ENCODE data around the gene PAXIP1. TPM values are rescaled to one million over a fixed set of nuclear protein-coding genes. Genes with fewer than 3 reads are reported as not detected.

PAXIP1 gene, protein sequence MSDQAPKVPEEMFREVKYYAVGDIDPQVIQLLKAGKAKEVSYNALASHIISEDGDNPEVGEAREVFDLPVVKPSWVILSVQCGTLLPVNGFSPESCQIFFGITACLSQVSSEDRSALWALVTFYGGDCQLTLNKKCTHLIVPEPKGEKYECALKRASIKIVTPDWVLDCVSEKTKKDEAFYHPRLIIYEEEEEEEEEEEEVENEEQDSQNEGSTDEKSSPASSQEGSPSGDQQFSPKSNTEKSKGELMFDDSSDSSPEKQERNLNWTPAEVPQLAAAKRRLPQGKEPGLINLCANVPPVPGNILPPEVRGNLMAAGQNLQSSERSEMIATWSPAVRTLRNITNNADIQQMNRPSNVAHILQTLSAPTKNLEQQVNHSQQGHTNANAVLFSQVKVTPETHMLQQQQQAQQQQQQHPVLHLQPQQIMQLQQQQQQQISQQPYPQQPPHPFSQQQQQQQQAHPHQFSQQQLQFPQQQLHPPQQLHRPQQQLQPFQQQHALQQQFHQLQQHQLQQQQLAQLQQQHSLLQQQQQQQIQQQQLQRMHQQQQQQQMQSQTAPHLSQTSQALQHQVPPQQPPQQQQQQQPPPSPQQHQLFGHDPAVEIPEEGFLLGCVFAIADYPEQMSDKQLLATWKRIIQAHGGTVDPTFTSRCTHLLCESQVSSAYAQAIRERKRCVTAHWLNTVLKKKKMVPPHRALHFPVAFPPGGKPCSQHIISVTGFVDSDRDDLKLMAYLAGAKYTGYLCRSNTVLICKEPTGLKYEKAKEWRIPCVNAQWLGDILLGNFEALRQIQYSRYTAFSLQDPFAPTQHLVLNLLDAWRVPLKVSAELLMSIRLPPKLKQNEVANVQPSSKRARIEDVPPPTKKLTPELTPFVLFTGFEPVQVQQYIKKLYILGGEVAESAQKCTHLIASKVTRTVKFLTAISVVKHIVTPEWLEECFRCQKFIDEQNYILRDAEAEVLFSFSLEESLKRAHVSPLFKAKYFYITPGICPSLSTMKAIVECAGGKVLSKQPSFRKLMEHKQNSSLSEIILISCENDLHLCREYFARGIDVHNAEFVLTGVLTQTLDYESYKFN
- 28.1 TPM for polyA plus RNA-seq (2013, experiment 1 of 2)
- 28.6 TPM for polyA plus RNA-seq (2013, experiment 2 of 2)

DNA sequence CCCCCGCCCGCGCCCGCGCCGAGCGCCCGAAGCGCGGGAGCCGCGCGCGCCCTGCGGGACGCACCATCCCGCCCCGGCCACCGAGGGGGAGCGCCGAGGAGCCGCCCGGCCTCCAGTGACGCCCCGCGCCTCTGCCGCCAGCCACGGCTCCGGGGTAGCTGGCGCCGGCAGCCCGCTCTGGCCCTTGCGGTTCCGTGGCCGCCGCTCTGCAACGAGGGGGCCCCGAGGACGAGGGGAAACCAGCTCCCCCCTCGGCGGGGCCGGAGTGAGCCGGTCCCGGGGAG lies at the start of gene PAXIP1:
TSS of gene PAXIP1 (minus strand) at position 33 of the 284 bp plus-strand sequence. CDS start 195 bp downstream, outside the sequence.
- Histone ChIP-seq H2AK5ac (ENCODE audit: low read length) (no peak within 1 kb of the TSS), H4K5ac (ENCODE audit: low read length) (no peak within 1 kb of the TSS), H3K4me1 (ENCODE audit: control insufficient read depth, low read depth, low read length) (no peaks in the 10 kb centered on the region), H3K18ac (ENCODE audit: low read length) (peak within 1 kb of the TSS; percentile 78), H3K36me3 (ENCODE audit: control insufficient read depth, insufficient read depth, low read length) (no peaks in the 10 kb centered on the region), H3K4me3 (ENCODE audit: low read length) (peak within 1 kb of the TSS; percentile 85), H3K56ac (ENCODE audit: low read length) (peak within 1 kb of the TSS; percentile 99), H3K23ac (ENCODE audit: low read length) (peak within 1 kb of the TSS; percentile 57), H3K79me2 (ENCODE audit: control insufficient read depth, insufficient read depth, low read length) (peaks cover 30% of the 10 kb centered on the region), H2BK120ac (ENCODE audit: low read depth, low read length) (no peak within 1 kb of the TSS), H2BK5ac (ENCODE audit: low read length) (peak within 1 kb of the TSS; percentile 65), H3K4ac (ENCODE audit: low read depth, low read length) (peak within 1 kb of the TSS; percentile 83), H2BK15ac (replicated peaks; ENCODE audit: low read depth) (no peak within 1 kb of the TSS), H3K4me2 (ENCODE audit: low read length) (peak within 1 kb of the TSS; percentile 88), H4K8ac (ENCODE audit: low read depth, low read length) (peak within 1 kb of the TSS; percentile 93), H3K27me3 (ENCODE audit: insufficient read depth, low read length, poor library complexity) (no peaks in the 10 kb centered on the region), H3K9ac (ENCODE audit: low read length) (peak within 1 kb of the TSS; percentile 91), H3K27ac (ENCODE audit: low read depth, low read length) (peak within 1 kb of the TSS; percentile 88), H3K79me1 (ENCODE audit: low read length) (peaks cover 16% of the 10 kb centered on the region)
- no peak for DNase-seq
- no CpG with 5 or more reads among the region's 44 CpGs for WGBS (ENCODE audit: extremely low coverage, insufficient coverage, low lambda C conversion rate)

DNA sequence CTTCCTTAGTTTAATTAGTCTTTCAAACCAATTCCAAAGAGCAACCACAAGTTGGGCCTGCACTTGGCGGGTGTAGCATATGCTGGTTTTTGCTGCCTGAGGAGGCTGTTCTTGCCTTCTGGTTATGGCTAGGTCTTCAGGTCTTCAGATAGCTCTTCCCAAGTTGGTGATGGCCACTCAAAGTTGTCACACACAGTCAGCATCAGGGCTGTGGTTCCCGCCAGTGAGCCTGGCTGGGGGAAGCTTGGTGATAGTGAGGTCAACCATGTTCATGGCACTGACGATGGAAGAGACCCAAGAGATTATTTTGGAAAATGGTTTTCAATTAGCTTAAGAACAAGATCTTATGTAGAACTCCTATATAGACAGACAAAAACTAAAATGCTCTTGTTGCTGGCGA lies 48.4 kb upstream of the PAXIP1 start:
- no CpG with 5 or more reads among the region's 4 CpGs for WGBS (ENCODE audit: extremely low coverage, insufficient coverage, low lambda C conversion rate)
- Histone ChIP-seq H3K27me3 (ENCODE audit: insufficient read depth, low read length, poor library complexity) (no peaks in the 10 kb centered on the region), H3K36me3 (ENCODE audit: control insufficient read depth, insufficient read depth, low read length) (no peaks in the 10 kb centered on the region), H2AK5ac (ENCODE audit: low read length) (no peak overlapping the region), H2BK120ac (ENCODE audit: low read depth, low read length) (no peak overlapping the region), H3K79me1 (ENCODE audit: low read length) (no peaks in the 10 kb centered on the region), H2BK5ac (ENCODE audit: low read length) (no peak overlapping the region), H3K23ac (ENCODE audit: low read length) (no peak overlapping the region), H2BK15ac (replicated peaks; ENCODE audit: low read depth) (no peak overlapping the region), H3K27ac (ENCODE audit: low read depth, low read length) (no peak overlapping the region), H3K4me3 (ENCODE audit: low read length) (no peak overlapping the region), H4K8ac (ENCODE audit: low read depth, low read length) (no peak overlapping the region), H3K79me2 (ENCODE audit: control insufficient read depth, insufficient read depth, low read length) (no peaks in the 10 kb centered on the region), H3K18ac (ENCODE audit: low read length) (no peak overlapping the region), H3K4me1 (ENCODE audit: control insufficient read depth, low read depth, low read length) (no peaks in the 10 kb centered on the region), H4K5ac (ENCODE audit: low read length) (no peak overlapping the region), H3K9ac (ENCODE audit: low read length) (no peak overlapping the region), H3K4ac (ENCODE audit: low read depth, low read length) (no peak overlapping the region), H3K4me2 (ENCODE audit: low read length) (no peak overlapping the region), H3K56ac (ENCODE audit: low read length) (no peak overlapping the region)
- no peak for DNase-seq

DNA sequence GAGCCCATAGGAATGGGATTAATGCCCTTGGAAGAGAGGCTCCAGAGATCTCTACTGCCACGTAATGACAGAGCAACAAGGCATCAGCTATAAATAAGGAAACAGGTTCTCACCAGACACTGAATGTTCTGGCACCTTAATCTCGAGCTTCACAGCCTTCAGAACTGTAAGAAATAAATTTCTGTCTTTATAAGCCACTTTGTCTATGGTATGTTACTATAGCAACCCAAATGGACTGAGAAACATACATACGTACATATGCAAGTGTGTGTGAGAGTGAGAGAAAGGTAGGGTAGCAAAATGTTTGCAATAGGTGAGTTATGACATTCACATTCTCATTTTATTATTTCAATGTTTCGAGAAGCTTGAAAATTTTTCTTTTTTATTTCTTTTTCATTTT lies 45.1 kb upstream of the PAXIP1 start:
- no peak overlapping the region for H2BK5ac ChIP-seq (ENCODE audit: low read length)
- no peak overlapping the region for H3K27ac ChIP-seq (ENCODE audit: low read depth, low read length)
- no peak overlapping the region for H3K4ac ChIP-seq (ENCODE audit: low read depth, low read length)
- H3K18ac ChIP-seq (ENCODE audit: low read length) = no peak overlapping the region
- H4K5ac ChIP-seq (ENCODE audit: low read length) = no peak overlapping the region
- H3K36me3 ChIP-seq (ENCODE audit: control insufficient read depth, insufficient read depth, low read length) = no peaks in the 10 kb centered on the region
- H3K9ac ChIP-seq (ENCODE audit: low read length) = no peak overlapping the region
- H2BK15ac ChIP-seq (replicated peaks; ENCODE audit: low read depth) = no peak overlapping the region
- no peak overlapping the region for H4K8ac ChIP-seq (ENCODE audit: low read depth, low read length)
- WGBS (ENCODE audit: extremely low coverage, insufficient coverage, low lambda C conversion rate) = no CpG with 5 or more reads among the region's 4 CpGs
- DNase-seq = no peak
- no peak overlapping the region for H2AK5ac ChIP-seq (ENCODE audit: low read length)
- H3K4me2 ChIP-seq (ENCODE audit: low read length) = no peak overlapping the region
- no peaks in the 10 kb centered on the region for H3K27me3 ChIP-seq (ENCODE audit: insufficient read depth, low read length, poor library complexity)
- no peak overlapping the region for H3K23ac ChIP-seq (ENCODE audit: low read length)
- H2BK120ac ChIP-seq (ENCODE audit: low read depth, low read length) = no peak overlapping the region
- no peaks in the 10 kb centered on the region for H3K4me1 ChIP-seq (ENCODE audit: control insufficient read depth, low read depth, low read length)
- no peak overlapping the region for H3K56ac ChIP-seq (ENCODE audit: low read length)
- no peaks in the 10 kb centered on the region for H3K79me2 ChIP-seq (ENCODE audit: control insufficient read depth, insufficient read depth, low read length)
- no peak overlapping the region for H3K4me3 ChIP-seq (ENCODE audit: low read length)
- no peaks in the 10 kb centered on the region for H3K79me1 ChIP-seq (ENCODE audit: low read length)

DNA sequence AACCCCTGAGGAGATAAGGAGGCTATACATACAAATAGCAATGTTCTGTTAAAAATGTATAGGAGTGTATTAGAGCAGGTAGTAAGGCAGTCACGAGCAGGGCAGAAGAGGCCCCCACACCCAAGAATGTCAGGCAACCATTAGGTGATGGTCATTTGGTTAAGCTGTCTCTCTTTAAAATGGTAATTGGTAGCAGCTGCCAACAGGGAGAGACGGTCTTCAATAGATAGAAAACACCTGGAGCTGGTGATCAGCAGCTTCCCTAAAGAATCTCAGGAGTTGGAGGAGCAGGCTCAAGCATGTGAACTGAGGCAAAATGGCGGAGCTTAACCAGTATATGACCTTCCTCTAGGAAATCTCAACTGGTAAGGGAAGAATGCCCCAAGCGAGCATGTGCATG lies 40.8 kb upstream of the PAXIP1 start:
- no peaks in the 10 kb centered on the region for H3K79me2 ChIP-seq (ENCODE audit: control insufficient read depth, insufficient read depth, low read length)
- WGBS (ENCODE audit: extremely low coverage, insufficient coverage, low lambda C conversion rate) = no CpG with 5 or more reads among the region's 4 CpGs
- DNase-seq = no peak
- H3K27ac ChIP-seq (ENCODE audit: low read depth, low read length) = no peak overlapping the region
- H2BK120ac ChIP-seq (ENCODE audit: low read depth, low read length) = no peak overlapping the region
- H3K4me1 ChIP-seq (ENCODE audit: control insufficient read depth, low read depth, low read length) = no peaks in the 10 kb centered on the region
- H3K56ac ChIP-seq (ENCODE audit: low read length) = no peak overlapping the region
- H2AK5ac ChIP-seq (ENCODE audit: low read length) = no peak overlapping the region
- no peak overlapping the region for H3K4me2 ChIP-seq (ENCODE audit: low read length)
- H3K23ac ChIP-seq (ENCODE audit: low read length) = no peak overlapping the region
- no peak overlapping the region for H2BK15ac ChIP-seq (replicated peaks; ENCODE audit: low read depth)
- H4K5ac ChIP-seq (ENCODE audit: low read length) = no peak overlapping the region
- no peak overlapping the region for H3K4me3 ChIP-seq (ENCODE audit: low read length)
- no peak overlapping the region for H3K4ac ChIP-seq (ENCODE audit: low read depth, low read length)
- no peak overlapping the region for H4K8ac ChIP-seq (ENCODE audit: low read depth, low read length)
- no peak overlapping the region for H2BK5ac ChIP-seq (ENCODE audit: low read length)
- no peak overlapping the region for H3K18ac ChIP-seq (ENCODE audit: low read length)
- no peaks in the 10 kb centered on the region for H3K79me1 ChIP-seq (ENCODE audit: low read length)
- H3K36me3 ChIP-seq (ENCODE audit: control insufficient read depth, insufficient read depth, low read length) = no peaks in the 10 kb centered on the region
- H3K27me3 ChIP-seq (ENCODE audit: insufficient read depth, low read length, poor library complexity) = no peaks in the 10 kb centered on the region
- no peak overlapping the region for H3K9ac ChIP-seq (ENCODE audit: low read length)

DNA sequence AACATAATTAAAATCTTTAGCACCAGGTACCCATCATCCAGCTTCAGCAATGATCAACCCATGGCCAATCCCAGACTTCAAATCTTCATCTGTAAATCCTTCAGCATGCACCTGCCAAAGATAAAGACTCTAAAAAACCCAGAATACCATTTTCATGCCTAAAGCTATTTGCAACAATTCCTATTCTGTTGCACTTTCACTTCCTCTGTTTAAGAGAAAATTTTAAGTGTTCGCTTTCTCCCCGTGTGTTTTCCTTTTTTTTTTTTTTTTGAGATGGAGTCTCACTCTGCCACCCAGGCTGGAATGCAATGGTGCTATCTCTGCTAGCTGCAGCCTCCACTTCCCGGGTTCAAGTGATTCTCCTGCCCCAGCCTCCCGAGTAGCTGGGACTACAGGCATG lies 35.4 kb upstream of the PAXIP1 start:
- no peaks in the 10 kb centered on the region for H3K4me1 ChIP-seq (ENCODE audit: control insufficient read depth, low read depth, low read length)
- H2BK120ac ChIP-seq (ENCODE audit: low read depth, low read length) = no peak overlapping the region
- WGBS (ENCODE audit: extremely low coverage, insufficient coverage, low lambda C conversion rate) = no CpG with 5 or more reads among the region's 4 CpGs
- H3K36me3 ChIP-seq (ENCODE audit: control insufficient read depth, insufficient read depth, low read length) = no peaks in the 10 kb centered on the region
- no peaks in the 10 kb centered on the region for H3K79me1 ChIP-seq (ENCODE audit: low read length)
- DNase-seq = no peak
- H3K27ac ChIP-seq (ENCODE audit: low read depth, low read length) = no peak overlapping the region
- no peak overlapping the region for H4K5ac ChIP-seq (ENCODE audit: low read length)
- H3K18ac ChIP-seq (ENCODE audit: low read length) = no peak overlapping the region
- H3K56ac ChIP-seq (ENCODE audit: low read length) = no peak overlapping the region
- H3K4ac ChIP-seq (ENCODE audit: low read depth, low read length) = no peak overlapping the region
- no peak overlapping the region for H2BK5ac ChIP-seq (ENCODE audit: low read length)
- H3K23ac ChIP-seq (ENCODE audit: low read length) = no peak overlapping the region
- no peaks in the 10 kb centered on the region for H3K79me2 ChIP-seq (ENCODE audit: control insufficient read depth, insufficient read depth, low read length)
- H3K4me3 ChIP-seq (ENCODE audit: low read length) = no peak overlapping the region
- H3K4me2 ChIP-seq (ENCODE audit: low read length) = no peak overlapping the region
- H3K9ac ChIP-seq (ENCODE audit: low read length) = no peak overlapping the region
- no peaks in the 10 kb centered on the region for H3K27me3 ChIP-seq (ENCODE audit: insufficient read depth, low read length, poor library complexity)
- H2AK5ac ChIP-seq (ENCODE audit: low read length) = no peak overlapping the region
- no peak overlapping the region for H2BK15ac ChIP-seq (replicated peaks; ENCODE audit: low read depth)
- H4K8ac ChIP-seq (ENCODE audit: low read depth, low read length) = no peak overlapping the region
